ENCODE results near the gene ZNF441. TPM values are rescaled to one million over a fixed set of nuclear protein-coding genes. Genes with fewer than 3 reads are reported as not detected.
A peak's percentile ranks its signal among the peaks of the same experiment; 100 is the strongest.
"Not testable (repeated sequence)": the region's sequence is repeated elsewhere in the genome, so short reads cannot be mapped to it uniquely, and the experiment has no call there.

Gene ZNF441
- total RNA-seq, 1 experiment from 2014 or later: 1.8 TPM

- POLR2A ChIA-PET; ATAC-seq; H3K4me1 Mint-ChIP-seq; H3K27ac Mint-ChIP-seq; DNase-seq (ENCODE audit: low spot score); H3K4me3 Mint-ChIP-seq; CTCF ChIA-PET: not testable (repeated sequence)
- Mint-ChIP-seq H3K27me3 (ENCODE audit: low read depth) (peaks cover 21% of the 10 kb centered on the region), H3K9me3 (peaks cover 63% of the 10 kb centered on the region), H3K36me3 (peaks cover 39% of the 10 kb centered on the region)
- 0 out of 2 replicates have a peak, but pooled peaks have one; percentile 47 for TF ChIP-seq GABPB1 (CRISPR knock-in tag; IDR thresholded peaks at IDR 0.05)
Measured at GRCh38 chr19:11776669-11777068, 9.9 kb downstream of the ZNF441 start.

- H3K27me3 Mint-ChIP-seq (ENCODE audit: low read depth): peaks cover 12% of the 10 kb centered on the region
- peaks cover 34% of the 10 kb centered on the region for H3K36me3 Mint-ChIP-seq
Measured at GRCh38 chr19:11780431-11781020, 13.7 kb downstream of the ZNF441 start.

More at GRCh38 chr19:11780431-11781020, 13.7 kb downstream of the ZNF441 start:
- ChIA-PET CTCF (no interaction called here), POLR2A (no interaction called here)
- Mint-ChIP-seq H3K4me3 (no peak overlapping the region), H3K9me3 (peaks cover 57% of the 10 kb centered on the region), H3K27ac (no peak overlapping the region), H3K4me1 (peaks cover 2% of the 10 kb centered on the region; the same call in 1 of the 2 replicates)
- ATAC-seq (no peak), DNase-seq (ENCODE audit: low spot score) (no peak)
- TF ChIP-seq KAT7 (CRISPR knock-in tag; IDR thresholded peaks at IDR 0.05; ENCODE audit: borderline replicate concordance): no peak
- no peak for TF ChIP-seq ATF3 (CRISPR knock-in tag; conservative IDR thresholded peaks at IDR 0.05)
- TF ChIP-seq NFYB (CRISPR knock-in tag; conservative IDR thresholded peaks at IDR 0.05; ENCODE audit: low read depth): no peak
- TF ChIP-seq ZNF532 (CRISPR knock-in tag; IDR thresholded peaks at IDR 0.05; ENCODE audit: borderline replicate concordance): no peak
- no peak for TF ChIP-seq ZNF425 (CRISPR knock-in tag; conservative IDR thresholded peaks at IDR 0.05)
- no peak for TF ChIP-seq GTF2I (CRISPR knock-in tag; conservative IDR thresholded peaks at IDR 0.05)
- TF ChIP-seq NFATC4 (CRISPR knock-in tag; IDR thresholded peaks at IDR 0.05): no peak
- no peak for TF ChIP-seq ERG (CRISPR knock-in tag; IDR thresholded peaks at IDR 0.05)
- no peak for TF ChIP-seq ATF1 (CRISPR knock-in tag; IDR thresholded peaks at IDR 0.05)
- no peak for TF ChIP-seq ZNF232 (CRISPR knock-in tag; IDR thresholded peaks at IDR 0.05)
- no peak for TF ChIP-seq ZNF416 (CRISPR knock-in tag; IDR thresholded peaks at IDR 0.05)
- TF ChIP-seq NR3C1 (CRISPR knock-in tag; conservative IDR thresholded peaks at IDR 0.05; ENCODE audit: low read depth): no peak
- TF ChIP-seq RORB (CRISPR knock-in tag; IDR thresholded peaks at IDR 0.05): no peak
- no peak for TF ChIP-seq JAZF1 (CRISPR knock-in tag; IDR thresholded peaks at IDR 0.05)
- TF ChIP-seq ZNF396 (CRISPR knock-in tag; IDR thresholded peaks at IDR 0.05; ENCODE audit: borderline replicate concordance): no peak
- TF ChIP-seq SP1 (CRISPR knock-in tag; conservative IDR thresholded peaks at IDR 0.05): no peak
- no peak for TF ChIP-seq SMAD4 (CRISPR knock-in tag; IDR thresholded peaks at IDR 0.05)
- no peak for TF ChIP-seq ATF6 (CRISPR knock-in tag; IDR thresholded peaks at IDR 0.05)
- no peak for TF ChIP-seq GABPB1 (CRISPR knock-in tag; IDR thresholded peaks at IDR 0.05)
